Suprapubic skin (tissue), 2 donors: ENCODE results near the gene LMF2.

Source experiments
- EP300 ChIP-seq: sonication (generic); formaldehyde crosslinking; IDR thresholded peaks from one replicate; pipeline ENCODE4 v1.6.1; 2017; ENCODE audit warnings: antibody characterized with exemption
- POLR2A ChIP-seq, 2 donors: fragments of 450-650 bp; IDR thresholded peaks; one replicate each; pipeline ENCODE4 v1.6.1; 2017; ENCODE audit warnings: antibody characterized with exemption in 2 of 2, mild to moderate bottlenecking in 2 of 2, moderate library complexity in 2 of 2

DNA sequence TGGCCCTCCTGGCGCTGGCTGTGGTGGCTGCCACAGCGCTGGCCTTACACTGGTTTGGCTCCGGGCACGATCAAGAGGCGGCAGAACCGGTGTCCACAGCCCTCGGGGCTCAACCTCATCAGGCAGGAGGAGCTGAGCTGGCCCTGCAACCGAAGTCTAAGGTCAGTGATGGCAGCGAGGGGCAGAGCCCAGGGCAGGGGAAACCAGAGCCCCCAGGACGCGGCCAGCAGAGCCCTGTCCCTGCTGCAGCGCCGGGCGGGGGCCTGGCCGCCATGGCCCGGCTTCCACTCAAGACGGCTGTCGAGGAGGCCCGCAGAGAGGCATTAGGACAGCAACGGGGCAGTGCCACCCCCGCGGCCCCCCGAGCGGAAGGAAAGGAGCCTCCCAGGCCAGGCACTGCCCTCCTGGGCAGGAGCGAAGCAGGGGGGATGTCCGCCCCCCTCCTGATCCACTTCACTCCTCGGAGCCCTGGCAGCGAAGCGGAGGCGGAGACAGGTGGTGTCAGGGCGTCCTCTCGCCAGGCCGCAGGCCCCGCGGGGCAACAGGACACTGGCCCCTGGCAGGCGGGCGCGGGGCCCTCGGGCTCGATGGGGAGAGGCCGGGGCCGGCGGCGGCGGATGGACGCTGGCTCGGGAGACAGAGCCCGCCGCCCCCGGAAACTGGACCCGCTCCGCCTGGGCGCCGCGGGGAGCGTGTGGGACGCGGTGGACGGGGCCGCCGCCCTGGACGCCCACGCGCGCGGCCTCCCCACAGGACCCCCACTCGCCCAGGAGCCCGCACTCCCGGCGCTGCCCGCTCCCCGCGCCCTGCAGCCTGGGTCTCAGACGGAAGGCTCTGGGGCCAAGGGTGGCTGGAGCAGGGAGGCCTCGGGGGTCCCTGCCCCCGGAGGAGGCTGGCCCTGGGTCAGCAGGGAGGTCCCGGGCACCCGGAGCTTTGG lies 39.1 kb upstream of the LMF2 start:
- TF ChIP-seq EP300 (no peak), POLR2A (IDR thresholded peaks at IDR 0.05) (no peak)
